ENCODE results near the gene LCE4A. TPM values are rescaled to one million over a fixed set of nuclear protein-coding genes. Genes with fewer than 3 reads are reported as not detected.

The LCE4A gene
- total and polyA plus RNA-seq, 4 donors, result not detected

- H3K36me3 ChIP-seq (ENCODE audit: control insufficient read depth in 4 of 4, insufficient read depth in 4 of 4, low read length in 4 of 4), result no peaks in the 10 kb centered on the region
- DNase-seq (no peak), ATAC-seq (ENCODE audit: insufficient read depth, low FRiP score) (no peak)
- no peak overlapping the region for H3K4me3 ChIP-seq
- 21 to 24% methylated on average over 1 of the region's 1 CpG for WGBS, 2 donors
- peaks cover 0 to 2% (median 0%) of the 10 kb centered on the region in 4 donors for H3K9me3 ChIP-seq (ENCODE audit: control insufficient read depth in 4 of 4, insufficient read depth in 3 of 4, low read length in 3 of 4)
- H3K4me1 ChIP-seq (ENCODE audit: control insufficient read depth in 5 of 5, insufficient read depth in 5 of 5, low read length in 5 of 5), result no peaks in the 10 kb centered on the region
- no peak for TF ChIP-seq CTCF (IDR thresholded peaks at IDR 0.05; ENCODE audit: control extremely low read depth, extremely low read depth)
- H3K27ac ChIP-seq (ENCODE audit: low read depth in 1 of 2, low read length in 1 of 2), result no peak overlapping the region
- no peak overlapping the region for H3K9ac ChIP-seq (ENCODE audit: insufficient read depth in 1 of 2, low read length in 2 of 2)
- H3K27me3 ChIP-seq (ENCODE audit: control insufficient read depth in 3 of 3, insufficient read depth in 3 of 3, low read length in 2 of 3), result no peaks in the 10 kb centered on the region
Observed at GRCh38 chr1:152735648-152736047, 27.7 kb downstream of the LCE4A start.

GRCh38 chr1:152737997-152738396, 30.0 kb downstream of the LCE4A start:
- Histone ChIP-seq H3K9ac (ENCODE audit: insufficient read depth in 1 of 2, low read length in 2 of 2) (no peak overlapping the region), H3K27ac (ENCODE audit: low read depth in 1 of 2, low read length in 1 of 2) (no peak overlapping the region), H3K4me3 (no peak overlapping the region), H3K9me3 (ENCODE audit: control insufficient read depth in 4 of 4, insufficient read depth in 3 of 4, low read length in 3 of 4) (peaks cover 0 to 2% (median 0%) of the 10 kb centered on the region in 4 donors), H3K4me1 (ENCODE audit: control insufficient read depth in 5 of 5, insufficient read depth in 5 of 5, low read length in 5 of 5) (no peaks in the 10 kb centered on the region), H3K27me3 (ENCODE audit: control insufficient read depth in 3 of 3, insufficient read depth in 3 of 3, low read length in 2 of 3) (no peaks in the 10 kb centered on the region), H3K36me3 (ENCODE audit: control insufficient read depth in 4 of 4, insufficient read depth in 4 of 4, low read length in 4 of 4) (no peaks in the 10 kb centered on the region)
- DNase-seq, result no peak
- WGBS, 2 donors, result 80 to 81% methylated on average over 5 of the region's 5 CpGs
- no peak for TF ChIP-seq CTCF (IDR thresholded peaks at IDR 0.05; ENCODE audit: control extremely low read depth, extremely low read depth)
- no peak for ATAC-seq (ENCODE audit: insufficient read depth, low FRiP score)

- Histone ChIP-seq H3K4me3 (no peak overlapping the region), H3K9me3 (ENCODE audit: control insufficient read depth in 4 of 4, insufficient read depth in 3 of 4, low read length in 3 of 4) (peaks cover 0 to 2% (median 0%) of the 10 kb centered on the region in 4 donors), H3K27me3 (ENCODE audit: control insufficient read depth in 3 of 3, insufficient read depth in 3 of 3, low read length in 2 of 3) (no peaks in the 10 kb centered on the region), H3K9ac (ENCODE audit: insufficient read depth in 1 of 2, low read length in 2 of 2) (no peak overlapping the region), H3K36me3 (ENCODE audit: control insufficient read depth in 4 of 4, insufficient read depth in 4 of 4, low read length in 4 of 4) (no peaks in the 10 kb centered on the region), H3K4me1 (ENCODE audit: control insufficient read depth in 5 of 5, insufficient read depth in 5 of 5, low read length in 5 of 5) (no peaks in the 10 kb centered on the region), H3K27ac (ENCODE audit: low read depth in 1 of 2, low read length in 1 of 2) (no peak overlapping the region)
- ATAC-seq (ENCODE audit: insufficient read depth, low FRiP score) (no peak), DNase-seq (no peak)
- WGBS, 2 donors, result 84 to 92% methylated on average over 3 of the region's 3 CpGs
- no peak for TF ChIP-seq CTCF (IDR thresholded peaks at IDR 0.05; ENCODE audit: control extremely low read depth, extremely low read depth)
Observed at GRCh38 chr1:152739841-152740240, 31.9 kb downstream of the LCE4A start.

GRCh38 chr1:152741656-152742055, 33.7 kb downstream of the LCE4A start:
- Histone ChIP-seq H3K27ac (ENCODE audit: low read depth in 1 of 2, low read length in 1 of 2) (no peak overlapping the region), H3K4me1 (ENCODE audit: control insufficient read depth in 5 of 5, insufficient read depth in 5 of 5, low read length in 5 of 5) (no peaks in the 10 kb centered on the region), H3K9ac (ENCODE audit: insufficient read depth in 1 of 2, low read length in 2 of 2) (no peak overlapping the region), H3K36me3 (ENCODE audit: control insufficient read depth in 4 of 4, insufficient read depth in 4 of 4, low read length in 4 of 4) (no peaks in the 10 kb centered on the region), H3K4me3 (no peak overlapping the region), H3K9me3 (ENCODE audit: control insufficient read depth in 4 of 4, insufficient read depth in 3 of 4, low read length in 3 of 4) (no peaks in the 10 kb centered on the region), H3K27me3 (ENCODE audit: control insufficient read depth in 3 of 3, insufficient read depth in 3 of 3, low read length in 2 of 3) (no peaks in the 10 kb centered on the region)
- no peak for ATAC-seq (ENCODE audit: insufficient read depth, low FRiP score)
- no peak for DNase-seq
- TF ChIP-seq CTCF (IDR thresholded peaks at IDR 0.05; ENCODE audit: control extremely low read depth, extremely low read depth), result no peak

Data from lung (tissue), 12 donors.